RPMI7951 (cell line): Measurements from ENCODE around the gene ANKRD24. TPM values are rescaled to one million over a fixed set of nuclear protein-coding genes. Genes with fewer than 3 reads are reported as not detected.
"Not testable (repeated sequence)": the region's sequence is repeated elsewhere in the genome, so short reads cannot be mapped to it uniquely, and the experiment has no call there.

Source experiments
- DNase-seq: peaks from one replicate; pipeline ENCODE4 v3.0.0-alpha.2; 2012; ENCODE audit warnings: low read depth
- total RNA-seq: library from RNA; depleted of rRNA; stranded (reverse); fragments of >200 nt; shearing (Covaris generic); gene quantifications from 2 replicates; pipeline ENCODE4 v1.2.3, GENCODE V29; 2014

Gene ANKRD24
- total RNA-seq, 1 experiment from 2014 or later: 0.12 TPM

DNA sequence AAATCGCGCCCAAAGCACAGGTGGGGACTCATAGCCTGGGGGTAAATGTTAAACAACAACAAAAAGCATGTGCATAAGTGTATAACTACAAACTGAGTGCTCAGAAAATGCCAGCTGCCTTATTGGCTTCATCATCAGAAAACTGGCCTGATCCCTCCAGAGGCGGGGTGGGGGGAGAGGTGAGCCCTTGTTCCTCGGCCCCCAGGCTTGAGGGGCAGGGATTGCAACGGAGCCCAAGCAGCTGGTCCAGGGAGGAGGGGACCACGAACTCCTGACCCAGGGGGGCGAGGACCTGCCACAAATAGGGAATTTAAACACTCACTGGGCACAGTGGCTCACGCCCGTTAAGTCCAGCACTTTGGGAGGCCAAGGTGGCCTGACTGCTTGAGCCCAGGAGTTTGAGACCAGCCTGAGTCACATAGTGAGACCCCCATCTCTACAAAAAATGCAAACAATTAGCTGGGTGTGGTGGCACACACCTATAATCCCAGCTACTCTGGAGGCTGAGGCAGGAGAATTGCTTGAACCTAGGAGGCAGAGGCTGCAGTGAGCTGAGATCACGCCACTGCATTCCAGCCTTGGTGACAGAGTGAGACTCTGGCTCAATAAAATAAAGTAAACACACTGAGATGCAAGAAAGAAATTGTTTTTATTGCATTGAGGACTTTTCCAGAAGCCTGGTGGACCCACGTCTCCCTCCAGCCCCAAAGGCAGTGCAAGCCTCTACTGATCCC is 8.8 kb upstream of the ANKRD24 start:
- no peak for DNase-seq

GRCh38 chr19:4174213-4174894 is 8.1 kb upstream of the ANKRD24 start:
- no peak for DNase-seq

GRCh38 chr19:4174895-4175668 is 7.4 kb upstream of the ANKRD24 start:
- DNase-seq: no peak

- DNase-seq: no peak
Observed at GRCh38 chr19:4175669-4175931, 6.9 kb upstream of the ANKRD24 start.

DNA sequence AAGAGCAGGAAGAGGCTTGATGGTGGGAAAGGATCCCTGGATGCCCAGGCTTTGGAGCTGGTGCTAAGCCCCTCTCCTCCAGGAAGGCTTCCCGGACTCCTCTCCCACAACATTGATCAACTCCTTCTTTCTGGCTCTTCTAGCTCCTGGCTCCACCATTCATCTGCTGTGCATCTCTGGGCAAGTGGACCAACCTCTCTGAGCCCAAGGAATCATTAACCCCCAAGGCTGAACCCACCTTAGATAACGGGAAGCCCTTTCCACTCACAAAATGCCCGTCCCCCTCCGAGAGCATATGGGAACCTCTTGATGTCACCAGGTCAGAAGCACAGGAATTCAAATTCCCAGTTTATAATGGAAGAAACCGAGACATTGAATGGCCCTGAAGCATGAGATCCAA is 5.3 kb upstream of the ANKRD24 start:
- DNase-seq: no peak

GRCh38 chr19:4178990-4179389 is 3.5 kb upstream of the ANKRD24 start:
- DNase-seq: no peak

DNA sequence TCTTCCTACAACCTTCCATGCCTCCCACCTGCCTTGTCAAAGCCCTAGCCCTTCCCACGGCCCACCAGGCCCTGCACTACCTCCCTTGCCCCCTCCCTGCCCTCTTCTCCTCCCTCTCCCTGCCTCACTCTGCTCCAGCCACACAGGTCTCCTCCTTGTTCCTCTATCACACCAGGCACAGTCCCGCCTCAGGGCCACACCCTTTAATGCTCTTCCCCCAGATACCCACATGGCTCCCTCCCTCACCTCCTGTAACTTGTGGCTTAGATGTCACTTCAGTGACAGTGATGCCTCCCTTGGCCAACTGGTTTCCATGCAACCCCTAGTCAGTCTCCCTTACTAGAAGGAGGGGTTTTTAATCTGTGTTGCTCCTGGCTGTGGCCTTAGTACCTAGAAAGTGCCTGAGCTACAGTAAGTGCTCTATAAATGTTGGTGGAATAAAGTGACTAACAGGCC is 1.4 kb upstream of the ANKRD24 start:
- DNase-seq: no peak

DNA sequence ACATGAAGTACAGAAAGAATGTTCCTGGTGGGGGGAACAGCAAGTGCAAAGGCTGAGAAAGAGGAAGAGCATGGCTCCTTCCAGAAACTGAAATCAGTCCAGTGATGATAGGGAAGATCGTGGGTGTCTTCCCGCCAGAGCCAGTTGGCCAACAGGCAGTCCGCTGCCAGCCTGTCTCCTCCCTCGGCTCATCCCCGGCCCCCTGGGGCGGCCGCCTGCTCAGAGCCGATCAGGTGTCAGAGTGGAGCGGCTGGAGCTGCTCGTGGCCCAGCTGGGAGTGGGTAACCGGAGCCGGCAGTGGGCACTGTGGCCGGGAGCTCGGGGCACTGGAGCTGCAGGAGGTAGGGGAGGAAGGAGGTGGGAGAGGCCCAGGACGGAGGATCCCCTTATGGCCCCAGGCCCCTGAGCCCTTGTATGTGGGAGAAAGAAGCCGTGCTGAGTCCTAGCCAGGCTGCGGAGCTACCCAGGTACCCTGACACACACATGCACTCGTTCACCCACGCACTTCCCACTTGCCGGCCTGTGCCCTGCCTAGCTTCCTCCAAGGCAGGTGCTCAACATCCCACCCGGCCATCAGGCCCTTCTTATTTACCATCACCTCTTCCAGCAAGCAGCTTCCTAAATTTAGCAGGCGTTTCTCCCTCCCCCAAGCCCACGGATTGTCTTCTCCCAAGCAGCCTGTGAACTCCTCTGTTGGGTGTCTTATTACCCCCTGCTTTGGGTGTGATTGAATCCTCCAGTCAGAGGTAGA is 1.7 kb downstream of the ANKRD24 start:
- DNase-seq: peak; percentile 33

GRCh38 chr19:4184718-4185352 is 2.3 kb downstream of the ANKRD24 start:
- DNase-seq: no peak

- DNase-seq: no peak
Observed at GRCh38 chr19:4185413-4186086, 3.1 kb downstream of the ANKRD24 start.

GRCh38 chr19:4186087-4186993 is 3.9 kb downstream of the ANKRD24 start:
- DNase-seq: peak; percentile 64

- no peak for DNase-seq
Observed at GRCh38 chr19:4187313-4188122, 5.0 kb downstream of the ANKRD24 start.

DNA sequence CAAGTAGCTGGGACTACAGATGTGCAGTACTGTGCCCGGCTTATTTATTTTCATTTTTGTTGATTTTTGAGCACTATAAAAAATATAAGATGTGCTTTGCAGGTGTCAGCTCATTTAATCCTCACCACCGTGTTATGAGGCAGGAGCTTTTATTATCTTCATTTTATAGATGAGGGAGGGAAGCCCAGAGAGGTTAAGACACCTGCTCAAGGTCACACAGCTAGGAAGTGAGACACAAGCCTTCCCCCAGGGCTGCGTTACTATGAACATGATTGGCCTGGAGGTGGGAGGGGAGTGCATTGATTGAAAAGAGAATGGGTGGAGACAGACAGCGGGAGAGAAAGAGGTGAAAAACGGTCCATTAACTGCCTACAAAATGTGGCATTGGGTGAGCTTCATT is 7.2 kb downstream of the ANKRD24 start:
- DNase-seq: no peak

GRCh38 chr19:4192537-4192936 is 10.0 kb downstream of the ANKRD24 start:
- DNase-seq: not testable (repeated sequence)

DNA sequence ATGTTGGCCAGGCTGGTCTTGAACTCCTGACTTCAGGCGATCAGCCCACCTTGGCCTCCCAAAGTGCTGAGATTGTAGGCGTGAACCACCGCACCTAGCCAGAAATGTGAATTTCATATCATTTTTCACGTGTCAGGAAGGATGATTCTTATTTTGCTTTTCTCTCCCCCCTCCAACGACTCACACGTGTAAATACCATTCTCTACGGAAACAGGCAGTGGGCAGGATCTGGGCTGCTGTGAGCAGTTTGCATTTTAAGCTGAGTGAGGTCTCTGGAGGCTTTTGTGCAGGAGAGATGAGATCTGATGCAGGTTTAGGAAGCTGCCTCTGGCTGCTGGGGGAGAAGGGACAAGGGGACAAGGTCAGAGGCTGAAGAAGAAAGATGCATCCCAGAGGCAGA is 11.9 kb downstream of the ANKRD24 start:
- DNase-seq: no peak

GRCh38 chr19:4196009-4196408 is 13.5 kb downstream of the ANKRD24 start:
- DNase-seq: no peak

- no peak for DNase-seq
Observed at GRCh38 chr19:4196587-4197148, 14.2 kb downstream of the ANKRD24 start.

DNA sequence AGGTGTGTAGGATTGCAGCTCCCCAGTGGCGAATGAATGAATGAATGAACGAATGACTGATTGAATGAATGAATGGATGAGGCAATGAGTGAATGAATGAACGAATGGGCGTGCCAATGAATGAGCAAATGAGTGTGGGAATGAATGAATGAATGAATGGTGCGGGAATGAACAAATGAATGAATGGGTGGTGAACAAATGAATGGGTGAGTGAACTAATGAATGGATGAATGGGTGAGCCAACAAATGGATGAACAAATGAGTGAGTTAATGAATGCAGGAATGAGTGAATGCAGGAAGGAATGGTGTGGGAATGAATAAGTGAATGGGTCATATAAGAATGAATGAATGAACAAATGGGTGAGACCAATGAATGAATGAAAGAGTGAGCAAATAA is 14.7 kb downstream of the ANKRD24 start:
- DNase-seq: no peak
